BJ (cell line): Measurements from ENCODE around the gene POLR2A. TPM values are rescaled to one million over a fixed set of nuclear protein-coding genes. Genes with fewer than 3 reads are reported as not detected.

Experiments
- CTCF ChIA-PET: fragments of 350-600 bp; formaldehyde crosslinking; extraction: SDS; loops from one replicate; lab custom pipeline; 2021; ENCODE audit warnings: antibody characterized with exemption, inconsistent platforms; lab: Yijun Ruan, JAX
- POLR2A ChIA-PET: fragments of 300-600 bp; sonication (Branson Sonifier 250); formaldehyde crosslinking; extraction: SDS; loops from one replicate; lab custom pipeline; 2021; ENCODE audit warnings: antibody characterized with exemption; lab: Charles Lee
- DNase-seq: peaks from one replicate; pipeline ENCODE4 v3.0.0-alpha.2; 2011; ENCODE audit warnings: low read depth
- H3K27me3 ChIP-seq: 2 replicates; pipeline ENCODE4 v1.6.0; 2011; ENCODE audit warnings: low read length; ENCODE audit not compliant: control insufficient read depth, insufficient read depth
- H3K36me3 ChIP-seq: 2 replicates; pipeline ENCODE4 v1.5.1; 2011; ENCODE audit warnings: low read length; ENCODE audit not compliant: control insufficient read depth, insufficient read depth
- H3K4me3 ChIP-seq: 2 replicates; pipeline ENCODE4 v1.5.1; 2011; ENCODE audit warnings: low read depth, mild to moderate bottlenecking, control low read depth, low read length
- CTCF ChIP-seq: IDR thresholded peaks from 2 replicates; pipeline ENCODE4 v1.5.1; 2011; ENCODE audit warnings: low read depth, mild to moderate bottlenecking, control low read depth, inconsistent platforms, low read length, moderate library complexity; ENCODE audit not compliant: insufficient read depth
- polyA plus RNA-seq: library from polyadenylated mRNA; depleted of rRNA; stranded (reverse); fragments of >200 nt; gene quantifications from 2 replicates; pipeline ENCODE4 v1.2.3, GENCODE V29; 2011

The POLR2A gene
- polyA plus RNA-seq, 1 experiment = 27.7 TPM

DNA sequence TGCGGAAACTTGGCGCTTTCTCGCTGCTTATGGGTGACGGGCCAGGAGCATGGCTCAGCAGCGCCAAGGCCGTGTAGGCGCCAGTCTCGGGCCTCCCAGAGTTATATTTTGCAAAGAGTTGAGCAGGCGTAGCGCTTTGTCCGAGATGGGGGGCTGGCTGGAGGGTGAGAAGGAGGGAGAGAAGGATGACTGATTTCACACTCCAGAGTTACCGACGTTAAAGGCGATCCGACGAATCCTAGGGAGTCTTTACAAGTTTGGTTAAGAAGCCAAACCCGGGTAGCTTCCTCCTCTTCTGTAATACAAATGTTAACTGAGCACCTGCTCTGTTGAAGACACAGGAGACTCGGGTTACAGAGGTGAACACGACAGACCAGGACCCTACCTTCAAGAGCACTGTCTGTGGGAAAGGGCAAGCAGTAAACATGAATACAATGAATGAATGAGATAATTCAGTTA is 782 bp downstream of the POLR2A start:
- DNase-seq = no peak
- TF ChIP-seq CTCF = no peak
- Histone ChIP-seq H3K36me3 (no peaks in the 10 kb centered on the region; the same call in 1 of the 2 replicates), H3K27me3 (no peaks in the 10 kb centered on the region), H3K4me3 (peak overlapping the region; percentile 67)
- CTCF ChIA-PET = interaction anchor here (2.0 to 4.0 kb wide), 4 partner anchors 29 to 104 kb away, joined by 6 to 24 read pairs (median 14); no protein-coding TSS in a partner anchor
- POLR2A ChIA-PET = interaction anchor here (0.5 to 1.5 kb wide), 6 partner anchors 40 to 1999 kb away, joined by 3 to 7 read pairs (median 4); partner anchors contain the start of genes DERL2, TMEM256 and TNFSF12

GRCh38 chr17:7486181-7486580 is 2.0 kb downstream of the POLR2A start:
- Histone ChIP-seq H3K36me3 (no peaks in the 10 kb centered on the region; the same call in none of the 2 replicates), H3K27me3 (no peaks in the 10 kb centered on the region), H3K4me3 (peak overlapping the region; percentile 67)
- POLR2A ChIA-PET = interaction anchor here (0.6 to 1.3 kb wide), 4 partner anchors 74 to 164 kb away, joined by 3 to 9 read pairs (median 4); no protein-coding TSS in a partner anchor
- TF ChIP-seq CTCF = no peak
- CTCF ChIA-PET = interaction anchor here (0.6 to 4.0 kb wide), 11 partner anchors 11 to 201 kb away, joined by 3 to 24 read pairs (median 5); partner anchors contain the start of genes TNFSF13 and TP53
- peak; percentile 42 for DNase-seq

DNA sequence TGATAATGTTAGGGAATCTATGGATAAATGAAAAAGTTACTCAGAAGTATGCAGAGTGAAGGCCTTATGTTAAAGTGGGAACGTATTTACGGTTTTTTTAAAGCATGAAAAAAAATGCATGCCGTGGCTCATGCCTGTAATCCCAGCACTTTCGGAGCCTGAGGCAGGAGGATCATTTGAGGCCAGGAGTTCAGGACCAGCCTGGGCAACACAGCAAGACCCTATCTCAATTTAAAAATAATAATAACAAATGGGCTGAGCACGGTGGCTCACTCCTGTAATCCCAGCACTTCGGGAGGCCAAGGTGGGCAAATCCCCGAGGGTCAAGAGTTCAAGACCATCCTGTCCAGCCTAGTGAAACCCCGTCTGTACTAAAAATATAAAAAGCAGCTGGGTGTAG is 6.0 kb downstream of the POLR2A start:
- ChIA-PET CTCF (interaction anchor here (2.1 to 2.5 kb wide), 3 partner anchors 23 to 70 kb away, joined by 5 to 6 read pairs (median 5); no protein-coding TSS in a partner anchor), POLR2A (no interaction called here)

DNA sequence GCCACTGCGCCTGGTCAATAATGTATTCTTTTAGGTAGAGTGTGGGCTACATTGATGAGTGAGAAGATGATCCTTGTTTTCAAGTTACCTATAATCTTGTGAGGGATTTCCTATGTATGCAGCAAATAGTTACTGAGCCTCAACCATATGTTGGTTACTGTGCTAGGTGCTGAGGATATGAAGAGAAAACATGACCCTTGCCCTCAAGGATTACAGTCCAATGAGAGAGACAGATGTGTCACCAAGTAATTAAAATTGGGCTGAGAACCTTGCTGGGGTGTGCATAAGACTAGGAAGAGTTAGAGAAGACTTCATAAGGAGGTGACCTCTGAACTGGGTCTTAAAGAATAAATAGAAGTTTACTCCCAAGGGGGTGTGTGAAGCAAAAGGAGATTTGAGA is 7.4 kb downstream of the POLR2A start:
- no peak for DNase-seq
- POLR2A ChIA-PET = no interaction called here
- Histone ChIP-seq H3K4me3 (no peak overlapping the region), H3K36me3 (peaks cover 6% of the 10 kb centered on the region), H3K27me3 (no peaks in the 10 kb centered on the region)
- TF ChIP-seq CTCF = no peak
- CTCF ChIA-PET = interaction anchor here (1.0 to 2.5 kb wide), 4 partner anchors 23 to 196 kb away, joined by 3 to 6 read pairs (median 4); no protein-coding TSS in a partner anchor

More for the DNA sequence above, 6.0 kb downstream of the POLR2A start:
- no peak for DNase-seq
- Histone ChIP-seq H3K4me3 (no peak overlapping the region), H3K27me3 (no peaks in the 10 kb centered on the region), H3K36me3 (no peaks in the 10 kb centered on the region; the same call in none of the 2 replicates)
- TF ChIP-seq CTCF = no peak

DNA sequence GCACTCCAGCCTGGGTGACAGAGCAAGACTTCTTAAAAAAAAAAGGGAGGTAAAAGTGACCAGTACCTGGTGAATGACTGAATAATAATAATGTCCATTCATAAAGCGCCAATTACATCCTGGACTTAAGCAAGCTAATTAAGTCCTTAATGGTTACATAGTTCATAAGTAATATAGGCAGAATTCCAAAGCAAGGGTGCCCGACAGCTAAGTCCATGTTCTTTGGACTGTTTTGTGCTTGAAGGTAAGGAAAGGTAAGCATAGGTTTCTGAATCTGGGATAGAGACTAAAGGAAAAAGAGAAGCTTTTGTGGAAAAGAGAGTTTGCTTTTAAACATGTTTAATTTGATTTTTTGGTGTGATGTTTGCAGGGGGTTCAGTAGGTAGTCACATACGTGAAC is 9.8 kb downstream of the POLR2A start:
- no peaks in the 10 kb centered on the region for H3K27me3 ChIP-seq
- ChIA-PET CTCF (interaction anchor here (1.1 to 1.3 kb wide), 3 partner anchors 21 to 67 kb away, joined by 4 to 6 read pairs (median 6); no protein-coding TSS in a partner anchor), POLR2A (no interaction called here)
- peaks cover 25% of the 10 kb centered on the region for H3K36me3 ChIP-seq
- H3K4me3 ChIP-seq = no peak overlapping the region
- TF ChIP-seq CTCF = no peak
- DNase-seq = no peak
